GM12865 (cell line): ENCODE results near the gene MRC2.

ENCODE experiments used
- DNase-seq: peaks from one replicate; pipeline ENCODE4 v3.0.0; 2010; ENCODE audit warnings: low read depth
- H3K4me3 ChIP-seq: 2 replicates; pipeline ENCODE4 v1.5.1; 2011; ENCODE audit warnings: mild to moderate bottlenecking, low read depth, low read length, control low read depth
- TF ChIP-seq, protein P1 (sequence below): IDR thresholded peaks from 2 replicates; pipeline ENCODE4 v1.5.1; 2011; ENCODE audit warnings: low read length, control low read depth, low read depth, inconsistent platforms; ENCODE audit not compliant: insufficient read depth; ENCODE audit errors: missing control alignments

MRC2 gene, protein sequence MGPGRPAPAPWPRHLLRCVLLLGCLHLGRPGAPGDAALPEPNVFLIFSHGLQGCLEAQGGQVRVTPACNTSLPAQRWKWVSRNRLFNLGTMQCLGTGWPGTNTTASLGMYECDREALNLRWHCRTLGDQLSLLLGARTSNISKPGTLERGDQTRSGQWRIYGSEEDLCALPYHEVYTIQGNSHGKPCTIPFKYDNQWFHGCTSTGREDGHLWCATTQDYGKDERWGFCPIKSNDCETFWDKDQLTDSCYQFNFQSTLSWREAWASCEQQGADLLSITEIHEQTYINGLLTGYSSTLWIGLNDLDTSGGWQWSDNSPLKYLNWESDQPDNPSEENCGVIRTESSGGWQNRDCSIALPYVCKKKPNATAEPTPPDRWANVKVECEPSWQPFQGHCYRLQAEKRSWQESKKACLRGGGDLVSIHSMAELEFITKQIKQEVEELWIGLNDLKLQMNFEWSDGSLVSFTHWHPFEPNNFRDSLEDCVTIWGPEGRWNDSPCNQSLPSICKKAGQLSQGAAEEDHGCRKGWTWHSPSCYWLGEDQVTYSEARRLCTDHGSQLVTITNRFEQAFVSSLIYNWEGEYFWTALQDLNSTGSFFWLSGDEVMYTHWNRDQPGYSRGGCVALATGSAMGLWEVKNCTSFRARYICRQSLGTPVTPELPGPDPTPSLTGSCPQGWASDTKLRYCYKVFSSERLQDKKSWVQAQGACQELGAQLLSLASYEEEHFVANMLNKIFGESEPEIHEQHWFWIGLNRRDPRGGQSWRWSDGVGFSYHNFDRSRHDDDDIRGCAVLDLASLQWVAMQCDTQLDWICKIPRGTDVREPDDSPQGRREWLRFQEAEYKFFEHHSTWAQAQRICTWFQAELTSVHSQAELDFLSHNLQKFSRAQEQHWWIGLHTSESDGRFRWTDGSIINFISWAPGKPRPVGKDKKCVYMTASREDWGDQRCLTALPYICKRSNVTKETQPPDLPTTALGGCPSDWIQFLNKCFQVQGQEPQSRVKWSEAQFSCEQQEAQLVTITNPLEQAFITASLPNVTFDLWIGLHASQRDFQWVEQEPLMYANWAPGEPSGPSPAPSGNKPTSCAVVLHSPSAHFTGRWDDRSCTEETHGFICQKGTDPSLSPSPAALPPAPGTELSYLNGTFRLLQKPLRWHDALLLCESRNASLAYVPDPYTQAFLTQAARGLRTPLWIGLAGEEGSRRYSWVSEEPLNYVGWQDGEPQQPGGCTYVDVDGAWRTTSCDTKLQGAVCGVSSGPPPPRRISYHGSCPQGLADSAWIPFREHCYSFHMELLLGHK (N-terminal part only)

DNA sequence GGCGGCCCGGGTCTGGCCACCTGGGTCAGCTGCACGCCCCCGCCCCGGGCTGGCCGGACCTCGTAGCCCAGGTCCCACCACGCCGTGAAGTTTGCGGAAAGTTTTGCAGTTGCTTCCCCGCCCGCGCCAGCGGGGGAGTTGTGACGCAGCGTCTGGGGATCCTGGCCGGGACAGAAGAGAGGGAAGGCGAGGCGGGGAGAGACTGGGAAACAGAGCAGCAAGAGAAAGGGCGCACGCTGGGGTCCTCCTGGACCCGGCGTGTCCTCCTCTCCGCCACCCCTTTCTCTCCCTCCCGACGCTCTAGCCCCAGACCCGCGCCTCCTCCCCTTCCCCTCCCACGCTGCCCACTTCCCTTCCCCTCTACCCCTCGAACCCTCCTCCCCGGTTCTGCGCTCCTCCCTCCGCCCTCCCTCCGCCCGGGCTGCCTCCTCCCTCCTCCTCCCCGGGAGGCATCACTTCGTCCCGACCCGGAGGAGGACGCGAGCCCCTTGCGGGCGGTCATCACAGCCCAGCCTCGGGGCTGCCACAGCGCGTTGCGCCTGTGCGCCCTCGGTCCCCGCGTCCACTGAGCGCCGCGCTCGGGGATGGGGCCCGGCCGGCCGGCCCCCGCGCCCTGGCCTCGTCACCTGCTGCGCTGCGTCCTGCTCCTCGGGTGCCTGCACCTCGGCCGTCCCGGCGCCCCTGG is at the start of gene MRC2:
Gene MRC2, plus strand, starts transcription at position 452 of the 685 bp plus-strand sequence. Its CDS starts 133 bp downstream, at position 585.
- TF ChIP-seq, protein P1, sequence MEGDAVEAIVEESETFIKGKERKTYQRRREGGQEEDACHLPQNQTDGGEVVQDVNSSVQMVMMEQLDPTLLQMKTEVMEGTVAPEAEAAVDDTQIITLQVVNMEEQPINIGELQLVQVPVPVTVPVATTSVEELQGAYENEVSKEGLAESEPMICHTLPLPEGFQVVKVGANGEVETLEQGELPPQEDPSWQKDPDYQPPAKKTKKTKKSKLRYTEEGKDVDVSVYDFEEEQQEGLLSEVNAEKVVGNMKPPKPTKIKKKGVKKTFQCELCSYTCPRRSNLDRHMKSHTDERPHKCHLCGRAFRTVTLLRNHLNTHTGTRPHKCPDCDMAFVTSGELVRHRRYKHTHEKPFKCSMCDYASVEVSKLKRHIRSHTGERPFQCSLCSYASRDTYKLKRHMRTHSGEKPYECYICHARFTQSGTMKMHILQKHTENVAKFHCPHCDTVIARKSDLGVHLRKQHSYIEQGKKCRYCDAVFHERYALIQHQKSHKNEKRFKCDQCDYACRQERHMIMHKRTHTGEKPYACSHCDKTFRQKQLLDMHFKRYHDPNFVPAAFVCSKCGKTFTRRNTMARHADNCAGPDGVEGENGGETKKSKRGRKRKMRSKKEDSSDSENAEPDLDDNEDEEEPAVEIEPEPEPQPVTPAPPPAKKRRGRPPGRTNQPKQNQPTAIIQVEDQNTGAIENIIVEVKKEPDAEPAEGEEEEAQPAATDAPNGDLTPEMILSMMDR, result no peak
- no peak for DNase-seq
- H3K4me3 ChIP-seq, result peak within 1 kb of the TSS; percentile 45

DNA sequence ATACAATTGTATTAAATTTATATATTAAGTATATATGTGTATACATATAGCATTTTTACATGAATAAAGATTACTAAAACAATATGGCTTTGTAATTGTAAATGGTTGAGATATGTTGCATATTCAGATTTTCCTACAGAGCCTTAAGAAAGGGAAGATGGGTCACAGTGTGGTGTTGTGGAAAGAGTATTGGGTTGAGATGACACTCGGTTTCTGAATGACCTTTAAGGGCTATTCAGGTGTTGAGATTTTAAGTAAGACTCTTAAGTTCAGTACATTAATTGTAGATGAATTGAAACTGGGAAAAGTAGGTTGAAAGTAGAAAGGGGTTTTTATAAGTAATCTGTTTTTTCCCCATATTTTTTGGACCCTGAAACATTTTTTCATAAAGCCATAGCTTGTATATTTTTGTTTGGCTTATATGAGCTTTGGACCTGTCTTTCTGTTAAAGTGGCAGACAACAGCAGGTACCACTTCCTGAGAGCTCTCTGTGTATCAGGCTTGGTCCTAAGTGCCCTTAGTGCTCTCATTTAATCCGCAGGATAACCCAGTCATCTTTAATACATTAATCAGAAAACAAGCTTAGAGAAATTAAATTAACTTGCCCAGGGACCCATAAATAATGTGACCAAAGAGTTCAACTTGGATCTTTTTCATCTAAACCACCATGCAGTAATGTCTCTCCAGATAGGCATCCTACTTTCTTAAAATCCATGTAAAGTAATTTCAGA is 48.5 kb upstream of the MRC2 start:
- H3K4me3 ChIP-seq, result no peak overlapping the region
- TF ChIP-seq, protein P1, result no peak
- DNase-seq, result no peak

DNA sequence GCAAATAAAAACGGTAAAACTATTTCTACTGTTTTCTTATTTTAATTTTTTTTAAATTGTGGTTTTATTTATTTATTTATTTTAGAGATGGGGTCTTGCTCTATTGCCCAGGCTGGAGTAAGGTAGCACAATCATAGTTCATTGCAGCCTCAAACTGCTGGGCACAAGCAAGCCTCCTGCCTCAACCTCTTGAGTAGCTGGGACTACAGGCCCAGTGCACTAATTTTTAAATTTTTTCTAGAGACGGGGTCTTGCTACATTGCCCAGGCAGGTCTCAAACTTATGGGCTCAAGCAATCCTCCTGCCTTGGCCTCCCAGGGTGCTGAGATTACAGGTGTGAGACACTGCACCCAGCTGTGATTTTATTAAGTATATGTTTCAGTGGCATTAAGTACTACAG is 46.5 kb upstream of the MRC2 start:
- TF ChIP-seq, protein P1, result no peak
- no peak overlapping the region for H3K4me3 ChIP-seq
- no peak for DNase-seq

DNA sequence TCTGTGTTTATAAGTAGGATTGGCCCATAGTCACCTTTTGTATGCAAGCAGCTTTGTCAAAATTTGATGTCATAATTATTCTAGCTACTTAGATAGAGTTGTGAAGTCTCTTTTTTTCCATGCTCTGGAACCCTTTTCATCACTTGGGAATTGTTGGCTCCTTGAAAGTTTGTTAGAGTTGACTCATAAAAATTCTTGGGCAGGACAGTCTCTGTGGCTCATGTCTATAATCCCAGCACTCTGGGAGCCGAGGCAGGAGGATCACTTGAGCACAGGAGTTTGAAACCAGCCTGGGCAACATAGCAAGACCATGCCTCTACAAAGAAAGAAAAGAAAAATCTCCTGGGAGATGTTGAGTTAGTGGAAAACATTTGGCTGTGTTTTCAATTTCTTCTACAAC is 45.7 kb upstream of the MRC2 start:
- TF ChIP-seq, protein P1, result no peak
- no peak for DNase-seq
- no peak overlapping the region for H3K4me3 ChIP-seq

DNA sequence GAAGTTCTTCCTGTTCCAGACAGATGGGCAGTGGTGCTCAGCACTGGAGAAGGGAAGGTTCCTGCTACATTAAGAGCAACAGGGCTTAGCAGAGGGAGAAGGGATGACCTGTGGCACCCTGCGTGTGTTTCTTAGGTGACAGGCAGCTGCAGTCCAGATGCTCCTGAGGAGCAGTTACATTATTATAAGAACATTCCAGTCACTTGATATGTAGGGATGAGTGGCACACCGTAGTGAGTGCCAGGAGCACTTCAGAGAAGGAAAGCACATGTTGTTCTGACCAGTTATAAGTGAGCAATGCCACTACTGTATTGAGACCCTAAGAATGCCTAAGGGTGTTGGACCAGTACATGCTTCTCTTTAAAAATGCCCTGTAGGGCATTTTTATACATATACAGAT is 39.9 kb upstream of the MRC2 start:
- no peak overlapping the region for H3K4me3 ChIP-seq
- TF ChIP-seq, protein P1, result no peak
- no peak for DNase-seq

DNA sequence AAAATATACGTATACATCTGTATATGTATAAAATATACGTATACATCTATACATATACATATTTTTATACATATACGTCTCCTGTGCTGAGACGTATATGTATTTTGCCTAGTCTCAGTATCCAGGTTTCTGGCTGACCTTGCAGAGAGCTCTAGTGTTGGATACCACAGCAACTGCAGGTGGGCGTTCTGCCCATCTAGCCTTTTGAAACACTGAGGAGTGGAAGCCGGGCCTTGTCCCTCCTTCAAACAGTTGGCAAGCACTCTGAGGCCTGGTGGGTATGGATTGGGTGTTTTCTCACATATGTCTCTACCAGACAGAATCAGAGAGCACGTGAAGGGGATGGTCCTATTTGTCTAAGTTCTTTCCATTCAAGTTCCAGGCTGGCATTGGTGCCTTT is 39.4 kb upstream of the MRC2 start:
- H3K4me3 ChIP-seq, result no peak overlapping the region
- TF ChIP-seq, protein P1, result no peak
- no peak for DNase-seq
